ENCODE data around the gene RALB.
"Not testable (repeated sequence)": the region's sequence is repeated elsewhere in the genome, so short reads cannot be mapped to it uniquely, and the experiment has no call there.

RALB gene

DNA sequence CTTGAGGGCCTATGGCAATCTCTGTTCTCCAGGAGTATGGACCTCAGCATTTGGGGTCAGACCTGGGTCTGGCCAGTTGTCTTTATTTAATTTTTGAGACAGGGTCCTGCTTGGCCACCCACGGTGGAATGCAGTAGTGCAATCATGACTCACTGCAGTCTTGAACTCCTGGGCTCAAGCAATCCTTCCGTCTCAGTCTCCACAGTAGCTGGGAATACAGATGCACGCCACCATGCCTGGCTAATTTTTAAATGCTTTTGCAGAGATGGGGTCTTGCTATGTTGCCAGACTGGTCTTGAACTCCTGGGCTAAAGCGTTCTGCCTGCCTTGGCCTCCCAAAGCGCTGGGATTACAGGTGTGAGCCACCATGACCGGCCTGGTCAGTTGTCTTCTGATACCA, 46.9 kb downstream of the RALB start:
- no peak for DNase-seq

- DNase-seq, result no peak
Measured at GRCh38 chr2:120300385-120300784, 47.7 kb downstream of the RALB start.

DNA sequence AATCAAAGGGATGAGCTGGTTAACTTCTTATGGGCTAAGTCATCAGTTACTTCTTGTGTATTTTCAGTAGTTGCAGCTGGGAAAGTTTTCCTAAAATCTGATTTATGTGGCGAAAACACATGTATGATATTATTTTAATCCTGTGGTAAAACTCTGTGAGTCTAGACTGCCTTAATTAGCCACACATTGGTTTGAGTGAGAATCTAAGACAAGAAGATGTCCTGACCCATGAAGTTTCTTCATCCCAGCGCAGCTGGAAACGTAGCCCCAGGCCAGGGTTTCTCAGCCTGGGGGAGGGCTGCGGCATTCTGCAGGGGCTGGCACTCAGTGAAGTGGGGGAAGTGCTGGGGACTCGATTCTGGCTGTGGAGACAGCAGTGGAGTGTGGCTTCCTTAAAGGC, 48.6 kb downstream of the RALB start:
- DNase-seq, result no peak

- DNase-seq, result no peak
Measured at GRCh38 chr2:120302301-120302700, 49.6 kb downstream of the RALB start.

DNA sequence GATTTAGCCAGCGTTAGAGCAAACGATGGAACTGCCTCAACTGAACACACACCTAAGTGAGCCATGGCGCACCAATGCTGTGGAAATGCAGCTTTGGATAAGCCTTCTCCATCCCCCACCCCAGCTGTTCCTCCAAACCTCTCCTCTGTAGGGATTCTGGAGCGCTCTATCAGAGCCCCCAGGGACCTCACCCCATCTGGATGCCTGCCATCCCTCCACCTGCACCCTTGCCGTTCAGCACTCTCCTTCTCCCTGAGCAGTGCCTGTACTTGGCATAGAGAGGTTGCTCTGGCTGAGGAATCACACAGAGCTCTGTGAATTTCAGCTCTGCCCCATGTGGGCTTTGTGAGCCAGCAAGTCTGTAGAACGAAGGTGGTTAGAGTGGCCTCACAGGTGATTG, 50.5 kb downstream of the RALB start:
- no peak for DNase-seq

DNA sequence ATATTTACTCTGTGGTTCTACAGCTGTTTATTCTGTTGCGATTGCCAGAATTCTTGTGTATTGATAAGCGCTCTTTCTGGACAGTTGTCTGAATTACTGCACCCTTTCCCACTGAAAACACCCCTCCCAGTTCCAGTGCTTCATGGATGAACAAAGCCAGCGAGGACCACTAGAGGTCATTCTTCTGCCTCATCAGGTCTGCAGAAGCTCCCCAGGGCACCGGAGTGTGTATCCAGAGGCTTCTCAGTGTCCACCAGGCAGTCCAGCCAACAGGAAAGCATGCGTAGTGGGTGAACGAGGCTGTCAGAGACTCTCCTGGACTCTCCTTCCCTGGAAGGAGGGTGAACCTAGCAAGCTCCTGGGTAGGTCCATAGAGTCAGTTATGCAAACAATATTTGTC, 52.6 kb downstream of the RALB start:
- no peak for DNase-seq

GRCh38 chr2:120305937-120306490, 53.4 kb downstream of the RALB start:
- DNase-seq, result no peak

- DNase-seq, result no peak
Measured at GRCh38 chr2:120307482-120307881, 54.8 kb downstream of the RALB start.

GRCh38 chr2:120308038-120308910, 55.6 kb downstream of the RALB start:
- DNase-seq, result no peak

DNA sequence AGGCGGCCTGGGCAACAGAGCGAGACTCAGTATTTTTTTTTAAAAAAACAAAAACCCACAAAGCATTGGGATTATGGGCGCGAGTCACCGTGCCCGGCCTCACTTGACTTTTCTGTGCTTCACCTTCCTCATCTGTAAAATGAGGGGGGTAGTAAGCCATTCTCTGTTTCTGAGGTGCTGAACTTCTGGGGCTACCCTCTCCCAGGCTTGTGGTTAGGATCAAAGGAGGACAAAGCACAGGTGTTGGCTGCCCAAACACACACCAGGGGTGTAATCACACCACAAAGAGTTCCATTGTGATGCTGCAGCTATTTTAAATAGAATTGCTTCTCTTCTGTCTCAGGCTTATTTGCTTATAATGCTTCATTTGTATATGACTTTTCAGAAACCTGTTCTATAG, 57.5 kb downstream of the RALB start:
- no peak for DNase-seq

- not testable (repeated sequence) for DNase-seq
Measured at GRCh38 chr2:120310841-120311240, 58.2 kb downstream of the RALB start.

DNA sequence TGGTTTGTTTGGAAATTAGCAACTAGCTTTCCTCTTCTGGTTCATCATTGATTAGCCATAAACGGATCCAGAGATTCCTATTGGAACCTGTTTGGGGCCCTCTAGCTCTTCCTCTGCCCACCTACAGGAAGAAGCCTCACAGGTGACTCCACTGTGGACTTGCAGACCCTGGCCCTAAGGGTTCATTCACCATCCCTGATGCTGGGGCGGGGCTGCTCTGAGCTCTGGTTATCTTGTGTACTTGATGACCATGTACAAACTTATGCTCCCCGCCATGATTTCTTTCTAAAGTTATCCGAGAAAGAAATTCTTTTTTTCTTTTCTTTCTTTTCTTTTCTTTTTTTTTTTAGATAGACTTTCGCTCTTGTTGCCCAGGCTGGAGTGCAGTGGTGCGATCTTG, 59.4 kb downstream of the RALB start:
- DNase-seq, result no peak

DNA sequence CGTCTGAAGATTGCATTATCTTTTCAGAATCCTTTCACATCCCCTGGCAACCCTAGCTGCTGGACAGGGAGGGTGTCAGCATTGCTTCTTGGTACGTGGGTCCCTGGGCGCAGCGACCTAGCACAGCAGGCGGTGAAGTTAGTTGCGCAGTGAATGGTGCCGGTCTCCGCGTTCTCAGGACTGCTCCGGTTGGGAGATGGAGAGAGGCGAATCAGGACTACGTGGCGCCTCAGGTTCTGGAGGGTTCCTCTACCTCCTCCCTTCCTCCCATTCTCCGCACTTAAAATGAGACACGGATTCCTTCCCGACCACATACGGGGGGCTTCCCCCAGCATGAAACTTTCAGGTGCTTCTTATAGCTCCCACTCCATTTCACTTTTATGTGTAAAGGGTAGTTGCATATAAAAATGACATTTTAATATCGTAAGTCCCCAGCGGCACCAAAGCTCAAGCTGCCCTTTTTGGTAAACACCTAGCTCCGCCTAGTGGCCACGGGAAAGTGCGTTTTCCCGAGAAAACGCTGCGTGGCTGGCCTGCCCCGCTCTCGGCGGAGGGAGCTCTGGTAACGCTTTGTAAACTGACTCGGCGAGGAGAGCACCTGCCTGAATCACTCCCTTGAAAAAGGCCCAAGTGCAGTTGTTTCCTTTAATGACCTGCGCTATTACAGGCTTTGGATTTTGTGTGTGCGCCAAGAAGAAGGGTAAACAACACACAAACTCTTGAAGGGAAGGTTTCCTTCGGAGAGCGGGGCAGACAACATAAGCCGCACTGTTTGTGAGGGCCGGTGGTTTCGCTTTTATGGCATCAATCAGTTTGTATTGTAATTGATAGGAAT, 60.4 kb downstream of the RALB start:
- DNase-seq, result peak; percentile 84

DNA sequence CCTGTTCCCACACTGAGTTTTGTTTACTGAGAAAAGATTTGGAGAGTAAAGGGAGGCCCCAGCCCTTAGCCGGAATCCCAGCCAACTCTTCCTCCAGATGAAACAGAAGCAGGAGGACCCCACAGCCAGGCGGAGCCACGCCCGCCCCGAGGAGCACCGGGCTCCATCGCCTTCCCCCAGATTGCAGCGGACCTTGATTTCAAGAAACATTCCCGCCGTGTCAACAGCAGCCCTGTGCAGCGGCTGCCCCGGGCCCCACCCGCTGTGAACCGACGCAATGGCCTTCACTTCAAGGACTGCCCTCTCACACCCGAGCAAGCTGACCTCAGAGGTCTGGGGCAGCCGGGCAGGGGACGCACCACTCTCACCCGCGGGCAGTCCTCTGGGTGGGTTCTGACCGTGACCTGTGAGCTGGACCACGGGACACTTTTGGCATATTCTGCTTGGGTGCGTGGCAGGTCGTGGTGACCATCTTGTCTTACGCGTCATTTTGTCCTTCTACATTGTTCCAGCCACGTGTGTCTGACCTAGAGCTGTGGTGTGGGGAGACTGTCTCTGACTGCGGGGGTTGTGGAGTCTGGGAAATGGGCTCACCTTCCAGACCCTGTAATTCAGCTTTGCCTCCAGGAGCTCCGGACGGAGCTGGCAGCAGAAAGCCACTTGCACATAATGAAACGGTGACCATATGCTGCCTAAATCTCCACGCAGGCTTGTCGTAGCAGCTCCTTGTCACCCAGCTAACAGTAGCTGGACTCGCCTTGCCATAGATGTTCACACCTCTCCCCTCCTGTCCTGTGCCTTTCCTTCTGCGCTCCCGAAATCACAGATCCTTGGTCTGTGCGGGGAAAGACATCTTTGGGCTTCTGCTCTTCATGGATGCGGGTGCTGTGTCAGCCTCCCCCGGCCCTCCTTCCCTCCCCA, 61.3 kb downstream of the RALB start:
- no peak for DNase-seq

- DNase-seq, result peak; percentile 62
Measured at GRCh38 chr2:120314690-120315366, 62.2 kb downstream of the RALB start.

GRCh38 chr2:120315367-120316033, 62.8 kb downstream of the RALB start:
- DNase-seq, result no peak

DNA sequence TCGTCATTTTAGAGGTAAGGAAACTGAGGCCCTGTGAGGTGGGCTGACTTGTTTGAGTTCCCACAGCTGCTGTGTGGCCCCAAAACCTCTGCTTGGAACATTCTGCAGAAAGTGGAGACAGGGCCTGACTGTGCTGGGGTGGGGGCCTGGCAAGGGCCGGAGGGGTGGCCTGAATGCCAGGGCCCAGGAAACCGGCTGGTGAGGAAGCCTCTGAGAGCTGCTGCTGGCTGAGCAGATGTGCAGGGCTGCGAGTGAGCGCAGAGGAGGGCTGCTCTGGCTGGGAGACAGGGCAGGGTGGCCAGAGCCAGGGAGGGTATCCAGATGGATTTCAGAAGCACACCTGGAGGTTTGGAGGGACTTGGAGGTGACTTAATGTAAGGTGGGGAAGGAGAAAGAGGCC, 63.4 kb downstream of the RALB start:
- DNase-seq, result no peak

- DNase-seq, result no peak
Measured at GRCh38 chr2:120316528-120317179, 64.0 kb downstream of the RALB start.

GRCh38 chr2:120317180-120317533, 64.5 kb downstream of the RALB start:
- no peak for DNase-seq

- DNase-seq, result no peak
Measured at GRCh38 chr2:120317916-120318315, 65.3 kb downstream of the RALB start.

DNA sequence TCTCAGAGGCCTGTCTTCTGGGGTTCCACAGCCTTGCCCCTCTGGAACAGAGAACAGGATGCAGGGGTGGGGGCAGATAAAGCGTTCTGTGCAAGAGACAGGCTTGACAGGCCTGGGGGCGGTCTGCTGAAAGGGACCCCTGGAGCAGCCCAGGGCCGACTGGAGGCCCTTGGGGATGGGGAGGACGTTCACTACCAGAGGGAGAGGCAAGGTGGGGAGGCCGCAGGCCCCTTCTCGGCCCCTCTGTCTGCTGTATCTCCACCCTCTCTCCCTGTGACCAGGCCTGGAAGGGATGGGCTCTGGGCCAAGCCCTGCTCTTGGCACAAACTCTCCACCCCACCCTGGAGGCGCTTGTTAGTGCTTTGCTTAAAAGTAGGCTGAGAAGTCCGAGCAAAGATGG, 66.0 kb downstream of the RALB start:
- no peak for DNase-seq

Data from CD4-positive, alpha-beta T cell treated with Interleukin-17A for 4 hours (primary cell).